SK-N-SH (cell line): Measurements from ENCODE around the gene RBM33.

ENCODE experiments used
- EP300 ChIP-seq, 2 experiments: IDR thresholded peaks; 2 replicates each; pipeline versions ENCODE4 v1.4.0 to v1.6.1; 2012; ENCODE audit warnings: borderline replicate concordance in 1 of 2, low read depth in 1 of 2, low read length in 1 of 2
- FOSL2 ChIP-seq: IDR thresholded peaks from 2 replicates; pipeline ENCODE4 v1.4.0; 2012; ENCODE audit warnings: low read depth, mild to moderate bottlenecking, moderate library complexity, borderline replicate concordance
- GABPA ChIP-seq: IDR thresholded peaks from 2 replicates; pipeline ENCODE4 v1.4.0; 2012; ENCODE audit warnings: low read depth, mild to moderate bottlenecking
- GATA2 ChIP-seq: sonication (generic); formaldehyde crosslinking; IDR thresholded peaks from 2 replicates; pipeline ENCODE4 v1.5.0; 2020; ENCODE audit warnings: mild to moderate bottlenecking, missing genetic modification reagents
- MXI1 ChIP-seq: IDR thresholded peaks from 2 replicates; pipeline ENCODE4 v1.6.1; 2012; ENCODE audit warnings: mild to moderate bottlenecking, low read depth, low read length, improper control_type of control experiment
- POLR2AphosphoS5 ChIP-seq: IDR thresholded peaks from 2 replicates; pipeline ENCODE4 v1.6.1; 2012; ENCODE audit warnings: low read depth, low read length
- RAD21 ChIP-seq: IDR thresholded peaks from 2 replicates; pipeline ENCODE4 v1.6.1; 2012; ENCODE audit warnings: mild to moderate bottlenecking, low read length
- RFX5 ChIP-seq: IDR thresholded peaks from 2 replicates; pipeline ENCODE4 v1.6.1; 2012; ENCODE audit warnings: mild to moderate bottlenecking, improper control_type of control experiment, low read length
- TF ChIP-seq, protein P1 (sequence below): fragments of 200-600 bp; sonication (generic); IDR thresholded peaks from 2 replicates; pipeline ENCODE4 v1.6.1; 2017; ENCODE audit warnings: antibody characterized with exemption, mild to moderate bottlenecking, moderate library complexity
- TF ChIP-seq, protein P2 (sequence below): IDR thresholded peaks from 2 replicates; pipeline ENCODE4 v1.6.1; 2012; ENCODE audit warnings: mild to moderate bottlenecking, low read depth, low read length, moderate library complexity

DNA sequence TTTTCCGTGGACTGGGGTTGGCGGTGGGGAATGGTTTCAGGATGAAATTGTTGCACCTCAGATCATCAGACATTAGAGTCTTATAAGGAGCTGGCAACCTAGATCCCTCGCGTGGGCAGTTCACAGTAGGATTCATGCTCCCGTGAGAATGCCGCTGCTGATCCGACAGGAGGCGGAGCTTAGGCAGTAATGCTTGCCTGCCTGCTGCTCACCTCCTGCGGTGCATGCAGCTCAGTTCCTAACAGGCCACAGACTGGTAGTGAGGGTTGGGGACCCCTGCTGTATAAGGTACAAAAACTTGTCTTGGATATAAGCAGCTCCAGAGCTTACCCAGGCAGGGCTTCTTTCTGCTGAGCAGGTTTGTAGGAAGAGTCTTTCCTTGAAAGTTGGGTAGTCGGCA, 113.9 kb downstream of the RBM33 start:
- TF ChIP-seq GABPA, result no peak
- TF ChIP-seq RFX5, result no peak
- TF ChIP-seq FOSL2, result no peak
- TF ChIP-seq, protein P1, sequence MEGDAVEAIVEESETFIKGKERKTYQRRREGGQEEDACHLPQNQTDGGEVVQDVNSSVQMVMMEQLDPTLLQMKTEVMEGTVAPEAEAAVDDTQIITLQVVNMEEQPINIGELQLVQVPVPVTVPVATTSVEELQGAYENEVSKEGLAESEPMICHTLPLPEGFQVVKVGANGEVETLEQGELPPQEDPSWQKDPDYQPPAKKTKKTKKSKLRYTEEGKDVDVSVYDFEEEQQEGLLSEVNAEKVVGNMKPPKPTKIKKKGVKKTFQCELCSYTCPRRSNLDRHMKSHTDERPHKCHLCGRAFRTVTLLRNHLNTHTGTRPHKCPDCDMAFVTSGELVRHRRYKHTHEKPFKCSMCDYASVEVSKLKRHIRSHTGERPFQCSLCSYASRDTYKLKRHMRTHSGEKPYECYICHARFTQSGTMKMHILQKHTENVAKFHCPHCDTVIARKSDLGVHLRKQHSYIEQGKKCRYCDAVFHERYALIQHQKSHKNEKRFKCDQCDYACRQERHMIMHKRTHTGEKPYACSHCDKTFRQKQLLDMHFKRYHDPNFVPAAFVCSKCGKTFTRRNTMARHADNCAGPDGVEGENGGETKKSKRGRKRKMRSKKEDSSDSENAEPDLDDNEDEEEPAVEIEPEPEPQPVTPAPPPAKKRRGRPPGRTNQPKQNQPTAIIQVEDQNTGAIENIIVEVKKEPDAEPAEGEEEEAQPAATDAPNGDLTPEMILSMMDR, result no peak
- TF ChIP-seq POLR2AphosphoS5, result no peak
- TF ChIP-seq MXI1, result no peak
- TF ChIP-seq RAD21, result no peak
- TF ChIP-seq EP300 (IDR thresholded peaks at IDR 0.05; ENCODE audit: borderline replicate concordance in 1 of 2, low read depth in 1 of 2, low read length in 1 of 2), result no peak
- TF ChIP-seq, protein P2, sequence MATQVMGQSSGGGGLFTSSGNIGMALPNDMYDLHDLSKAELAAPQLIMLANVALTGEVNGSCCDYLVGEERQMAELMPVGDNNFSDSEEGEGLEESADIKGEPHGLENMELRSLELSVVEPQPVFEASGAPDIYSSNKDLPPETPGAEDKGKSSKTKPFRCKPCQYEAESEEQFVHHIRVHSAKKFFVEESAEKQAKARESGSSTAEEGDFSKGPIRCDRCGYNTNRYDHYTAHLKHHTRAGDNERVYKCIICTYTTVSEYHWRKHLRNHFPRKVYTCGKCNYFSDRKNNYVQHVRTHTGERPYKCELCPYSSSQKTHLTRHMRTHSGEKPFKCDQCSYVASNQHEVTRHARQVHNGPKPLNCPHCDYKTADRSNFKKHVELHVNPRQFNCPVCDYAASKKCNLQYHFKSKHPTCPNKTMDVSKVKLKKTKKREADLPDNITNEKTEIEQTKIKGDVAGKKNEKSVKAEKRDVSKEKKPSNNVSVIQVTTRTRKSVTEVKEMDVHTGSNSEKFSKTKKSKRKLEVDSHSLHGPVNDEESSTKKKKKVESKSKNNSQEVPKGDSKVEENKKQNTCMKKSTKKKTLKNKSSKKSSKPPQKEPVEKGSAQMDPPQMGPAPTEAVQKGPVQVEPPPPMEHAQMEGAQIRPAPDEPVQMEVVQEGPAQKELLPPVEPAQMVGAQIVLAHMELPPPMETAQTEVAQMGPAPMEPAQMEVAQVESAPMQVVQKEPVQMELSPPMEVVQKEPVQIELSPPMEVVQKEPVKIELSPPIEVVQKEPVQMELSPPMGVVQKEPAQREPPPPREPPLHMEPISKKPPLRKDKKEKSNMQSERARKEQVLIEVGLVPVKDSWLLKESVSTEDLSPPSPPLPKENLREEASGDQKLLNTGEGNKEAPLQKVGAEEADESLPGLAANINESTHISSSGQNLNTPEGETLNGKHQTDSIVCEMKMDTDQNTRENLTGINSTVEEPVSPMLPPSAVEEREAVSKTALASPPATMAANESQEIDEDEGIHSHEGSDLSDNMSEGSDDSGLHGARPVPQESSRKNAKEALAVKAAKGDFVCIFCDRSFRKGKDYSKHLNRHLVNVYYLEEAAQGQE, result no peak
- TF ChIP-seq GATA2 (CRISPR knock-in tag), result no peak
